ENCODE measurements around the gene MRTFB.
"Not testable (repeated sequence)": the region's sequence is repeated elsewhere in the genome, so short reads cannot be mapped to it uniquely, and the experiment has no call there.

The MRTFB gene

GRCh38 chr16:14070877-14071575 lies at the start of gene MRTFB:
Gene MRTFB (plus strand): TSS chr16:14071319. CDS start chr16:14140607, 69,288 bp downstream.
- peak; percentile 81 for DNase-seq

GRCh38 chr16:14023526-14023925 lies 47.6 kb upstream of the MRTFB start:
- DNase-seq: not testable (repeated sequence)

GRCh38 chr16:14024283-14024682 lies 46.8 kb upstream of the MRTFB start:
- DNase-seq: no peak

GRCh38 chr16:14026572-14027285 lies 44.4 kb upstream of the MRTFB start:
- DNase-seq: no peak

- no peak for DNase-seq
Measured at GRCh38 chr16:14028202-14028601, 42.9 kb upstream of the MRTFB start.

- DNase-seq: no peak
Measured at GRCh38 chr16:14029658-14030057, 41.5 kb upstream of the MRTFB start.

- DNase-seq: no peak
Measured at GRCh38 chr16:14035092-14035491, 36.0 kb upstream of the MRTFB start.

GRCh38 chr16:14036889-14037288 lies 34.2 kb upstream of the MRTFB start:
- DNase-seq: no peak

GRCh38 chr16:14037960-14038359 lies 33.2 kb upstream of the MRTFB start:
- no peak for DNase-seq

GRCh38 chr16:14041164-14041563 lies 30.0 kb upstream of the MRTFB start:
- no peak for DNase-seq

- no peak for DNase-seq
Measured at GRCh38 chr16:14042706-14043105, 28.4 kb upstream of the MRTFB start.

GRCh38 chr16:14043278-14043677 lies 27.8 kb upstream of the MRTFB start:
- no peak for DNase-seq

- DNase-seq: no peak
Measured at GRCh38 chr16:14043793-14044192, 27.3 kb upstream of the MRTFB start.

- not testable (repeated sequence) for DNase-seq
Measured at GRCh38 chr16:14047121-14047859, 23.8 kb upstream of the MRTFB start.

- DNase-seq: no peak
Measured at GRCh38 chr16:14050291-14051027, 20.7 kb upstream of the MRTFB start.

GRCh38 chr16:14051103-14051729 lies 19.9 kb upstream of the MRTFB start:
- no peak for DNase-seq

GRCh38 chr16:14056970-14057369 lies 14.1 kb upstream of the MRTFB start:
- DNase-seq: no peak

GRCh38 chr16:14057878-14058382 lies 13.2 kb upstream of the MRTFB start:
- no peak for DNase-seq

- no peak for DNase-seq
Measured at GRCh38 chr16:14061732-14062259, 9.3 kb upstream of the MRTFB start.

- no peak for DNase-seq
Measured at GRCh38 chr16:14062261-14062660, 8.9 kb upstream of the MRTFB start.

GRCh38 chr16:14063618-14064581 lies 7.2 kb upstream of the MRTFB start:
- no peak for DNase-seq

Measured in CD4-positive, alpha-beta T cell treated with Interleukin-10 for 1 hour (primary cell).